Measurements from ENCODE around the gene PLEKHA4. TPM values are rescaled to one million over a fixed set of nuclear protein-coding genes. Genes with fewer than 3 reads are reported as not detected.

PLEKHA4 gene
- polyA plus RNA-seq, 1 donor (not counting 4 experiments of a cell fraction or from before 2014, with no cell fraction given), result 1.8 TPM

DNA sequence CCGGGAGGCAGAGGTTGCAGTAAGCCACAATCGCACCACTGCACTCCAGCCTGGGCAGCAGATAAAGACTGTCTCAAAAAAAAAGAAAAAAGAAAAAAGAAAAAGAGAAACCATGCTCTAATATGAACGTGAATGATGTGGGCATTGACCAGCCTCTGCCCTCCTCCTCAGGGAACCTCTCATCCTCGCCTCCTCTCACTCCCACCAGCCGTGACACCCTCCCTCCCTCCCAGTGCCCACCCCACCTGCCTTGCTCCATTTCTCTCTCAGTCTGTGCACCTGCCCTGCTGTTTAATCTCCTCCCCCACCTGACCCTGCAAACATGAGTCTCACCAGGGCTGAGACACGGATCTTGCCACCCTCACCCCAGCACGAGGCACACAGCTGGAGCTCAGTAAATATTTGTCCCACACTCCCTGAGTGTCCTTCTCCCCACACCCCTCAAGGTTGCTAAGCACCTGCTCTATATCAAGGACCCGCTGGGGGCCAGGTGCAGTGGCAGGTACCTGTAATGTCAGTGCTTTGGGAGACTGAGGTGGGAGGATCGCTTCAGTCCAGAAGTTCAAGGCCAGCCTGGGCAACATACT, 50.1 kb downstream of the PLEKHA4 start:
- dilution Hi-C loops (cut with MboI; ENCODE audit: extremely low pct_ligation_motif_present, low sequenced_read_pairs), result no loop called here
- Histone ChIP-seq H3K27ac (ENCODE audit: control insufficient read depth, insufficient read depth, low read length) (no peak overlapping the region), H3K4me2 (ENCODE audit: control insufficient read depth, extremely low read depth, insufficient read depth, low read depth, low read length) (no peak overlapping the region)

DNA sequence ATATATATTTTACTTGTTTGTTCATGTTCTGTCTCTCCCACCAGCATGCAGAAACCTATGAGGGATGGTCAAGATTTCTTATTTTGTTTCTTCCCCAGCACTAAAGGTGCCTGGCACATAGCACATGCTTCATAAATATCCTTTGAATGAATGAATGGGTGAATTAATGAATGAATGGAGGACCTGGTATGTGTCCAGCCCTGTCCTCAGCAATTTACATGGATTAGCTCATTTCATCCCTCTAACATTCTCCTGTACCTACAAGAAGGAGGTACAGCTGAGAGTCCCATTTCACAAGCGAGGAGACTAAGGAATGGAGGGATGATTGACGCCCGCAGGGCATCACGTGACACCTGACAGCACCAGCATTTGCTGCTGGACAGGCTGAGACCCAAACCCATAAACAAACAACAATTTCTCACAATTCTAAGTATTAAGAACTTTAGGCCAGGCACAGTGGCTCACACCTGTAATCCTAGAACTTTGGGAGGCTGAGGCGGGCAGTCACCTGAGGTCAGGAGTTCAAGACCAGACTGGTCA, 50.8 kb downstream of the PLEKHA4 start:
- Histone ChIP-seq H2AFZ (ENCODE audit: control insufficient read depth, low read length) (no peak overlapping the region), H3K4me3 (ENCODE audit: control insufficient read depth in 2 of 3, extremely low read depth in 1 of 3, insufficient read depth in 2 of 3, low read depth in 1 of 3, low read length in 3 of 3) (no peak overlapping the region), H3K79me2 (ENCODE audit: control insufficient read depth, insufficient read depth, low read length) (no peaks in the 10 kb centered on the region), H3K9me3 (ENCODE audit: control insufficient read depth, low read depth, low read length) (no peaks in the 10 kb centered on the region), H3K36me3 (ENCODE audit: control insufficient read depth in 2 of 2, extremely low read depth in 1 of 2, insufficient read depth in 2 of 2, low read length in 2 of 2) (no peaks in the 10 kb centered on the region), H4K20me1 (ENCODE audit: control insufficient read depth, extremely low read depth, insufficient read depth, low read length) (no peaks in the 10 kb centered on the region), H3K27ac (ENCODE audit: control insufficient read depth, insufficient read depth, low read length) (no peak overlapping the region), H3K4me2 (ENCODE audit: control insufficient read depth, extremely low read depth, insufficient read depth, low read depth, low read length) (no peak overlapping the region), H3K9me1 (ENCODE audit: control insufficient read depth, extremely low read depth, insufficient read depth, low read length) (no peaks in the 10 kb centered on the region), H3K27me3 (ENCODE audit: control insufficient read depth, extremely low read depth, insufficient read depth, low read length) (no peaks in the 10 kb centered on the region), H3K9ac (ENCODE audit: control insufficient read depth, extremely low read depth, insufficient read depth, low read length) (no peak overlapping the region), H3K4me1 (ENCODE audit: control insufficient read depth, extremely low read depth, insufficient read depth, low read length) (peaks cover 5% of the 10 kb centered on the region)
- FAIRE-seq (no peak), DNase-seq (ENCODE audit: low read depth, low spot score) (no peak)
- dilution Hi-C loops (cut with MboI; ENCODE audit: extremely low pct_ligation_motif_present, low sequenced_read_pairs), result no loop called here
- TF ChIP-seq EZH2 (IDR thresholded peaks at IDR 0.05; ENCODE audit: low read length), result no peak
- TF ChIP-seq, protein P1, sequence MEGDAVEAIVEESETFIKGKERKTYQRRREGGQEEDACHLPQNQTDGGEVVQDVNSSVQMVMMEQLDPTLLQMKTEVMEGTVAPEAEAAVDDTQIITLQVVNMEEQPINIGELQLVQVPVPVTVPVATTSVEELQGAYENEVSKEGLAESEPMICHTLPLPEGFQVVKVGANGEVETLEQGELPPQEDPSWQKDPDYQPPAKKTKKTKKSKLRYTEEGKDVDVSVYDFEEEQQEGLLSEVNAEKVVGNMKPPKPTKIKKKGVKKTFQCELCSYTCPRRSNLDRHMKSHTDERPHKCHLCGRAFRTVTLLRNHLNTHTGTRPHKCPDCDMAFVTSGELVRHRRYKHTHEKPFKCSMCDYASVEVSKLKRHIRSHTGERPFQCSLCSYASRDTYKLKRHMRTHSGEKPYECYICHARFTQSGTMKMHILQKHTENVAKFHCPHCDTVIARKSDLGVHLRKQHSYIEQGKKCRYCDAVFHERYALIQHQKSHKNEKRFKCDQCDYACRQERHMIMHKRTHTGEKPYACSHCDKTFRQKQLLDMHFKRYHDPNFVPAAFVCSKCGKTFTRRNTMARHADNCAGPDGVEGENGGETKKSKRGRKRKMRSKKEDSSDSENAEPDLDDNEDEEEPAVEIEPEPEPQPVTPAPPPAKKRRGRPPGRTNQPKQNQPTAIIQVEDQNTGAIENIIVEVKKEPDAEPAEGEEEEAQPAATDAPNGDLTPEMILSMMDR (optimal IDR thresholded peaks at IDR 0.05 in 1 of 3, IDR thresholded peaks at IDR 0.05 in 1 of 3, conservative IDR thresholded peaks at IDR 0.05 in 1 of 3; ENCODE audit: extremely low read depth in 1 of 3, insufficient read depth in 2 of 3, low read length in 3 of 3), result no peak

More for the DNA sequence above, 50.1 kb downstream of the PLEKHA4 start:
- Histone ChIP-seq H2AFZ (ENCODE audit: control insufficient read depth, low read length) (no peak overlapping the region), H3K4me1 (ENCODE audit: control insufficient read depth, extremely low read depth, insufficient read depth, low read length) (peaks cover 5% of the 10 kb centered on the region), H3K9me3 (ENCODE audit: control insufficient read depth, low read depth, low read length) (no peaks in the 10 kb centered on the region), H3K9me1 (ENCODE audit: control insufficient read depth, extremely low read depth, insufficient read depth, low read length) (no peaks in the 10 kb centered on the region), H3K9ac (ENCODE audit: control insufficient read depth, extremely low read depth, insufficient read depth, low read length) (no peak overlapping the region), H3K4me3 (ENCODE audit: control insufficient read depth in 2 of 3, extremely low read depth in 1 of 3, insufficient read depth in 2 of 3, low read depth in 1 of 3, low read length in 3 of 3) (no peak overlapping the region), H3K27me3 (ENCODE audit: control insufficient read depth, extremely low read depth, insufficient read depth, low read length) (no peaks in the 10 kb centered on the region), H4K20me1 (ENCODE audit: control insufficient read depth, extremely low read depth, insufficient read depth, low read length) (no peaks in the 10 kb centered on the region), H3K36me3 (ENCODE audit: control insufficient read depth in 2 of 2, extremely low read depth in 1 of 2, insufficient read depth in 2 of 2, low read length in 2 of 2) (no peaks in the 10 kb centered on the region), H3K79me2 (ENCODE audit: control insufficient read depth, insufficient read depth, low read length) (no peaks in the 10 kb centered on the region)
- no peak for TF ChIP-seq EZH2 (IDR thresholded peaks at IDR 0.05; ENCODE audit: low read length)
- TF ChIP-seq, protein P1 (optimal IDR thresholded peaks at IDR 0.05 in 1 of 3, IDR thresholded peaks at IDR 0.05 in 1 of 3, conservative IDR thresholded peaks at IDR 0.05 in 1 of 3; ENCODE audit: extremely low read depth in 1 of 3, insufficient read depth in 2 of 3, low read length in 3 of 3), result no peak
- FAIRE-seq (no peak), DNase-seq (ENCODE audit: low read depth, low spot score) (no peak)
